ENCODE measurements around the gene CTDP1.

GRCh38 chr18:79776674-79777073 is 97.1 kb downstream of the CTDP1 start:
- no peak for TF ChIP-seq CTCF (IDR thresholded peaks at IDR 0.05)
- TF ChIP-seq POLR2A (IDR thresholded peaks at IDR 0.05) = no peak
